ENCODE results near the gene LRIF1.
A peak's percentile ranks its signal among the peaks of the same experiment; 100 is the strongest.
"Not testable (repeated sequence)": the region's sequence is repeated elsewhere in the genome, so short reads cannot be mapped to it uniquely, and the experiment has no call there.

Gene LRIF1

DNA sequence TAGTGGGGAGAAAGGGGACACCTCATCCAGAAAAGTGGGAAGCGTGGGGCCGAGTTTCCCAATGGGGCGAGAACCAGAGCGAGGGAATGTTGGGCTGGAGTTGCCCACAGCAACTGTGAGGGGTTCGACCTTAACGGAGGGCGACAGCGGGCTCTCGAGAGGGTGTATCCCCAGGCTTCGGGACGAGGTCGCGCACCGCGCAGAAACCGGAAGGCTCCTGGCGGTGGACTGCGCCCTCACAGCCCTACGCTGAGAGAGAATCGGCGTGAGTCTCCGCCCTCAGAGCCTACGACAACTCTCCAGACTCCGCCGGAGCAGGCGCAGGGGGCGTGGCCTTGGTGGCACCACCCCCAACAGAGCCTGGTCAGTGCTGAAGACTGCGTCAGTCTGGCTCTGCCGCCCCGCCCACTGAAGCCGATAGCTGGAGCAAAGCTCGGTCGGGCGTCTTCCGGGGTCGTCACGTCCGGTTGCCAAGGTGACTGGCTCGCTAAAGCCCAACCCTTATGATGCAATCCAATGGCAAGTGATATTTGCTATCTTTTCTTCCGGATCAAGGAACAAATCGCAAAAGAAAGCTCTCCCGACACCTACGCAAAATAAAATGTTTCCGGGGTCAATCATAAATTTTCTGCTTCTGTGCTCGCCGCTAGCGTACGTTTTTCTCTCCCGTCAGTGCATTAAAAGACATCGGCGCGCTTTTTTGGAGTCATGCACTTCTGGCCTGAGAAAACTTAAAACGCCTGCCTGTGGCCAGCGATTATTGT is at the start of gene LRIF1:
Gene LRIF1, minus strand, starts transcription at position 232 of the 764 bp plus-strand sequence. CDS start 234 bp downstream, outside the sequence.
- peak; percentile 100 for DNase-seq

- no peak for DNase-seq
Observed at GRCh38 chr1:111008031-111008430, 44.3 kb upstream of the LRIF1 start.

DNA sequence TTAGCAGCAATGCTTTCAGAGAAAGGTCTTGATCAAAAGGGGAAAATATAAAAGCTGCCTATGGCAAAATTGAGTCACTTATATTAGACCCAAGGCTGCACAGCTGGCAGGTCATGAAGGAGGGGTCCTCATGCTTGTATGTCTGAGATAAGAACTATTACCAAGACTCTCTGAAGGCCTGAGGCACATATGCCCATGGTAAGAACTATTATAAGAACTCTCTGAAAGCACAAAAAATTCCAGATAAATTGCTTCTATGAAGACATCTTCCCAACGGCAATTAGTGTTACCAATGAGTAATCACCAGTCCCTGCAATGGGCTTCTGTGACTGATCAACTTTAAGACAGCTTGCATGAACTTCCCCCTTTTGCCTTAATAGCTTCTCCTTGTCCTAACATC is 42.8 kb upstream of the LRIF1 start:
- DNase-seq: no peak

GRCh38 chr1:110999607-111000006 is 35.9 kb upstream of the LRIF1 start:
- DNase-seq: not testable (repeated sequence)

- DNase-seq: not testable (repeated sequence)
Observed at GRCh38 chr1:110992329-110992728, 28.6 kb upstream of the LRIF1 start.

DNA sequence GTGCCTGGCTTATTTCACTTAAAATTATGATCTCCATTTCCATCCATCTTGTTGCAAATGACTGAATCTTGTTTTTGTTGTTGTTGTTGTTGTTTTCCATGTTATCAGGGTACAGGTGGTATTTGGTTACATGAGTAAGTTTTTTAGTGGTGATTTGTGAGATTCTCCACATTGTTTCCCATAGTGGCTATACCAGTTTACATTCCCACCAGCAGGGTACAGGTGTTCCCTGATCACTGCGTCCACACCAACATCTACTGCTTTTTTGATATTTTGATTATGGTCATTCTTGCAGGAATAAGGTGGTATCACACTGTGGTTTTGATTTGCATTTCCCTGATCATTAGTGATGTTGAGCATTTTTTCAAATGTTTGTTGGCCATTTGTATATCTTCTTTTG is 27.6 kb upstream of the LRIF1 start:
- not testable (repeated sequence) for DNase-seq

DNA sequence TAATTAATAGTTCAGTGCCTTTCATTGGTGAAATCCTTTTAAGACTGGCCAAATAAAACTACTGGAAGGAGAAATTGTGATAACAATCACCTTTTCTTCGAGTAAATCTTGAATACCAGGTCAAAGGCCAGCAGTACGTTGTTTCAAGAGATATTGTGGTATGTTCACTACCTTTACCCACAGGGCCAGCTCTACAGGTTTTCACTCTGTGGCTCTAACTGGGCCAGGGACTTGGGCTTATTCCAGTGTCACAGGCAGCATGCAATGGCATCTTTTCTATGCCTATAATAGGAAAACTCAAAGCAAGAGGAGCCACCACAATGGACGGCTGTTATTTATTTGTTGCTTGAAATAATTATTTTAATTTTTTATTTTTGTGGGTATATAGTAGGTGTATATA is 26.8 kb upstream of the LRIF1 start:
- DNase-seq: no peak

DNA sequence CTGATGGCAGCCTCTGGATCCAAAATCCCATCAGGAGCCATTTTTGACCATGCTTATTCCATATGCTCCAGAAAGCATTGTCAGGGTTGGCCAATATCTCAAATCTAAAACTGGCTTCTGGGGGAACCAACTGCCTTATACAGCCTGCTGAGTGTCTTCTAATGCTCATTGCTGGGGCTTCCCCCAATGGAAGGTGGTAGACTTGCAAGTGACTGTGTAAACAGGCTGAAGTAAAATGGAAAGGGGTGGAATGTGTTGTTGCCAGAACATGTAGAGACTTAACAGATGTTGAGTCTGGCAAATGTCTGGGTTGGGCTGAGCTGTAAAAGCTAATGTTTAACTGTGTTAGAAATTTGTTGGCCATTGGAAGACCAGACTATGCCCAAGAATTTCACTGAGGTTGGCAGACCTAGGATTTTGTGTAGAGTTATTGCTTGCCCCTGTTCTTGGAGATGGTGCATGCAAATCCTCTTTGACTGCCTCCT is 22.7 kb upstream of the LRIF1 start:
- DNase-seq: no peak

- DNase-seq: no peak
Observed at GRCh38 chr1:110982320-110982719, 18.6 kb upstream of the LRIF1 start.

DNA sequence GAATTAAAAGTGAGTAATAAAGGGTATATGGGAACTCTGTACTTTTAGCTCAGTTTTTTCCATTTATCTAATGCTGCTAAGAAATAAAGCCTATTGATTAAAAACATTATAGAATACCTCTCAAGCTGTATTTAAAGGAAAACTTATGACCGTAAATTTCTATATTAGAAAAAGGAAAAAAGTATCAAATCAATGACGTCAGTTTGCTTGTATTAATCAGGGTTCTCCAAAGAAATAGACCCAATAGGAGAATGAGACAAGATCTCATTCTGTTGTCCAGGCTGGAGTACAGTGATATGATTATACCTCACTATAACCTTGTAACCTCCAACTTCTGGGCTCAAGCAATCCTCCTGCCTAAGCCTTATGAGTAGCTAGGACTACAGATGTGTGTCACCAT is 15.4 kb upstream of the LRIF1 start:
- no peak for DNase-seq

GRCh38 chr1:110976089-110976488 is 12.4 kb upstream of the LRIF1 start:
- DNase-seq: no peak

DNA sequence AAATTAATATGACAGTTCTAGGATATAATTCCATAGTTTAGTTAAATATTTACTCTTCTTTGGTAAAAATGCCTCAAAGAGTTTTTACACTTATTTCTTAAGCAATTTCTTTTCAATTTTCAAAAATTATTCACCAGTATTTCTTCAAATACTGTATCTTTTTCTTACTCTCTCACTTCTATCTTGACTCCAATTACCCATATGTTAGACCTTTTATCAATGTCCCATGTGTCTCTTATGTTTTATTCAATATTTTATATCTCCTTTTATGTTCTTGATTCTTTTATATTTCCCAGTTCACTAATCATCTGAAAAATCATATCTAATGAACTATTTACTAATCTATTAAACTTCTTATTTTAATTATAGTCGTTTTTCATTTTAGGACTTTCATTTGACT is 11.5 kb upstream of the LRIF1 start:
- DNase-seq: no peak

DNA sequence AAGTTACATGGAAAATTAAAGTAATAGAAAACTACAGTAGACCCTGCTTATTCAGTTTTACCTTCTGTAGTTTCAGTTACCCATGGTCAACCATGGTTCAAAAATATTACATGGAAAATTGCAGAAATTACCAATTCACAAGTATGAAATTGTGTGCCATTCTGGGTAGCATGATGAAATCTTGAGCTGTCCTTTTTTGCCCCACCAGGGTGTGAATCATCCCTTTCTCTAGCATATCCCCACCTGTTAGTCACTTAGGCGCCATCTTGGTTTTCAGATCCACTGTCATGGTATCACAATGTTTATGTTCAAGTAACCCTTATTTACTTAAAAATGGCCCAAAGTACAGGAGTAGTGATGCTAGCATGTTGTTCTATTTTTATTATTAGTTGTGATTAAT is 3.5 kb upstream of the LRIF1 start:
- DNase-seq: no peak

- no peak for DNase-seq
Observed at GRCh38 chr1:110964455-110964903, 757 bp upstream of the LRIF1 start.

DNA sequence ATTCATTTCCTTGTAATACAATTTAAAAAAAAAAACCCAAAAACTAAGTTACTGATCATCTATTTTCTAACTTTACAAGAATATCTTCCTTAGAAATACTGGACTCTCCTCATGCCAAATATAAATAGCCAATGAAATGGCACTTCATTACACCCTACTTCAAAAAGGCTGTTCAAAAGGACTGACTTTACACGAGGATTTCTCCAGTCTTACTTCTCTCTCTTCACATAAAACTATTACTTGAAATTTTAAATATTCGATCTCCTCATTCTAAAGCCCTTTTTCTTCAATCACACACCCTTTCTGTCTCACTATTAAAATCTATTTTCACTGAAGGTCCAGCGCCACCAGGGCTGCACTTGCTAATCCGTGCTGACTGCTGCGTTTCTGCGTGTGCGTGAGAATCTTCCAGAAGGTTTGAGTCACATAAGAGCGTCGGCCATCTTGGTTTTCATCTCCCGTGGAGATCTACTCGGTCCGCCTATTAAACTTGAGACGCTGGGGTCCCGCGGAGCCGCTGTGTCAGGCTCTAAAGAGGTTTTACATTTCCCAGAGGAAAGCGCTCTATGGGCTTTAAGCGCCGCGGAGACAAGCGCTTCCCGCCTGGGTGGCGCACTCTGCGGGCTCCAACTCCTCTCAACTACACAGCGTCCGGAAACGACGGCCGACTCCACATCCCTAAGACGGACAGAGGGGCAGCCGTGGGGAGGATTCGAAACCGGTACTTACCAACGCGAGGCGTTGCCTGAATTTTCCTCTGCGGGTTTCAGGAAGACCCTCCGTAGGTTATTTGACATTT is 631 bp downstream of the LRIF1 start:
- DNase-seq: peak; percentile 60

DNA sequence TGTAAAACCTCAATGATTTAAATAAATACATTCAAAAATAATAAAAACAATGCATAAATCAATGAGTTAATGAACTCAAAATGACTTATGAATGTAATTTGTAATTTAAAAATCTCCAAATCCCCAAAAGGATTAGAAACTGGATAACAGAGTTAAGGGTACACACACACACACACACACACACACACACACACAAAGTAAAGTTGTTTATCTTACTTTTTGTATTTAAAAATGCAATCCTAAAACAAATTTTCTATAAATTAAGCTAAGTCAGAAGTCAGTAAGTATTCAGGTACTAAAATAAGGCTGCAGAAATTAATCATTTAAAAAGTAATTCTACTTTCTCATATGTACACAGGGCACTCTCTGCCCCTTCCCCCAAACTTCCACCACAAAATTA is 1.8 kb downstream of the LRIF1 start:
- DNase-seq: no peak

DNA sequence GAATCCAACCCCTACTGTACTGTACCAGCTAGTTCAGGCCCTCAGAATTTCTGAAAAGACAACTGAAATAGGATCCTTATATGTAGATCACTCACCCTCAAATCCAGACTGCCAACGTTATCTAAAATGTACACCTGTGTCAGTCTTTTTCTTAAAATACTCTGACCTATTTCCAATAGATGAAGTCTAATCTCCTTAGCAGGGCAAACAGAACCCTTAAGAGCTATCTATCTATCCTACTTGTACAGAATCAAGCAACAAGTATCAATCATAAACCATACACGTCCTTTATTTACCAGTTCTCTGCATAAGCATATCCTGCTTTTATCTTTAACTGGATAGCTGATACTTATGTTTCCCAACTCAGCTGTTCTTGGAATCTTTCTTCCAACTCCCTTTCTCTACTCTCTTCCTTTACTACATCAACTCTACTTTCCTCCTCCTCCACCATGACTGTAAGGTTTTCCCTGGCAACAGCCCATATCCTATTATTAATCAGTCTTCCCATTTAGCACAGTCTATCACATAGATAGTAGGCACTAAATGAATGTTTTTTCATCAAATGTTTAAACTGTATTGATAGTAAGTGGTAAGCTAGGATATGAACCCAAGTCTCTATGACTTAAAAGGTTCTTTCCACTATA is 2.8 kb downstream of the LRIF1 start:
- DNase-seq: no peak

GRCh38 chr1:110957798-110958197 is 5.9 kb downstream of the LRIF1 start:
- DNase-seq: no peak

DNA sequence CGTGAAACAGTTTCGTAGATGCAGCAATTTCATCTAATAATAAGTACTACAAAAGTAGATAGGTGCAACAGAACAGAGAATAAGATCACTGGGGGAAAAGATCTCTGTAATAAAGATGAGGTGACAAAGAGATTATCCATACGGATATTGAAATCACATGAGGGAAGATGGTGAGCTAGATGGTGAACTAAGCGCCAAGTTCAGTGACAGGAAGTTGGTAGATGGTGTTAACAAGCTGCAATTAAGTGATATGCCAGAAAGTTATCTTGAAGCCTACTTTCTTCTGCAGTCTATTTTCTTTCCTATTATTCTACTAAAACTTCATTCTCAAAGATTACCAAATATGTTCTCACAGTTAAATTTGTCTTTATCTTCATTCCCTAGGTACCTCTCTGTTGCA is 7.1 kb downstream of the LRIF1 start:
- DNase-seq: no peak

DNA sequence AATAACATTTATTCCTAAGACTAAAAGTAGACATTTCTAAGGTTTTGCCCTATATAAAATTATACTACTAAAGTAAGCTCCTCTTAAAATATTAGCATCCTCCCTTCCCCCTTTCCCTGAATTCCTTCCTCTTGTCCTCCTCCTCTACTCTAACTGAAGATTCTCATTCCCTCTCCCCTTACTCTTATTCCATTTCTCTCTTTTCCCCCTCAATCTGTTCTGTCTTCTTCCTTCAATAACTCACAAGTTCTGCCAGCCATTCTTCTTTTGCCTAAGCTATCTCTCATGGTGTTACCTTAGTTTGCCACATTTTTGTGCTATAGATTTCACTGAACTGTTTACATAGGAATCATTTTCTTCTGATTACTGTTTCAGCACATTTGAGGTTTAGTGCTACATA is 10.7 kb downstream of the LRIF1 start:
- DNase-seq: no peak

DNA sequence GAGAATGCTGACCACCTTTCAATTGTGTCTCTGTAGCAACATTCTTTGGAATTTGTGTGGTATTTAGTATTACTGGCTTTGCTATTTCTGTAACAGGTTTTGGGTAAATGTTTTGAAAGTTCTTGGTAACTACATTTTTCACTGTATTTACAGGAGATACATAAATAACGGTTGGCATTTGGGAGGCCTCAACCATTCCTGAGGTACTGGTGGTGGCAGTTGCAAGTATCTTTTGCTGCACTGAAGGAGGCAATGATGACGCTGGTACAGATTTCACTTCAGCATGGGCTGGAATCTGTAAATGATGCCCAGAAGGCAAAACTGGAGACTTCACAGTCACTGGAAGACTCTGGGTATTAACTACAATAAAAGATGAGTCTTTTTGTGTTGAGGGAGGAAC is 11.7 kb downstream of the LRIF1 start:
- no peak for DNase-seq

GRCh38 chr1:110951161-110951560 is 12.6 kb downstream of the LRIF1 start:
- no peak for DNase-seq

DNA sequence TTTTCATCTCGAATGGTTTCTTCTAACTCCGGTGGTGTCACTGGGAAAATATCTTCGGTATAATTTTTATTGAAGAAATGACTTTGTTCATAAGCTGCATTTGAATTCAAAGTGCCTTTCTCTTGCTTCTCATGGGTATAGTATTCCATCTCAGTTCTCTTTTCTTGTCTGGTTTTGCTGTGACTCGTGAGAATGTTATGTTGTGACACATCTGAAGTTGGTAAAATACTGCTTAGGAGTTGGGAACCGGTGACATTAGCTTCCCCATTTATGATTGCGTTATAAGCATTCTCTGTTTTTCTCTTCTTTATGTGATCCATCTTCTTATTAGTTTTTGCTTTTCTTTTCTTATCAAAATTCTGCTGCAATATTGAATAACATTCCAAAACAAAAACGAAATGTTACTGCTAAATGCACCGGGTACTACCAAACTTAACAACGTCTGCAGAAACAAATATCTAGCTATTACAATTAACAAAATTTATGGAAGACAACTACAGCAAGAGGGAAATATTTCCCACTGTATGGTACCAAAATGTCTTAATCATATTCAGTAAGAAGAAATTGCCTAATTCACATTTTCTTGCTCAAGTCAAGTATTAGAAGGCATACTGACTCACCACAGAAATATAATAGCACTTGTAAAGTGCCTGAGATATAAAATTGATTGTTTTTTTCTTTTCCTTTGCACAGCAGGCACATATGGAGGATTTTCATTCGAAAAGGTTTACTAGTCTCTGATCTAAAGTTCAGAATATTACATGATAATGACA is 15.5 kb downstream of the LRIF1 start:
- no peak for DNase-seq

All from stimulated activated CD4-positive, alpha-beta T cell treated with anti-CD3 and anti-CD28 coated beads, Interleukin-15, amount 100 ng/mL, for 24 hours (primary cell).